Neuronal stem cell (in vitro differentiated cells): ENCODE data around the gene BCL2.

Source experiments
- DNase-seq: peaks from one replicate; pipeline ENCODE4 v3.0.0-alpha.2; 2013; ENCODE audit warnings: low spot score
- H2AFZ ChIP-seq: one replicate; pipeline ENCODE4 v1.6.1; 2013; ENCODE audit warnings: mild to moderate bottlenecking, low read length, inconsistent platforms
- H2AK5ac ChIP-seq: 2 replicates; pipeline ENCODE4 v1.6.1; 2013; ENCODE audit warnings: low read depth, mild to moderate bottlenecking, inconsistent platforms, low read length, moderate library complexity, mixed read lengths
- H2BK120ac ChIP-seq: 2 replicates; pipeline ENCODE4 v1.6.1; 2013; ENCODE audit warnings: low read depth, mild to moderate bottlenecking, inconsistent platforms, low read length, moderate library complexity, mixed read lengths
- H2BK12ac ChIP-seq: one replicate; pipeline ENCODE4 v1.6.1; 2013; ENCODE audit warnings: low read length, inconsistent platforms
- H2BK15ac ChIP-seq: 2 replicates; pipeline ENCODE4 v1.6.1; 2013; ENCODE audit warnings: mild to moderate bottlenecking, low read length, inconsistent platforms, mixed read lengths
- H2BK5ac ChIP-seq: one replicate; pipeline ENCODE4 v1.6.1; 2013; ENCODE audit warnings: inconsistent platforms, mild to moderate bottlenecking, low read length, moderate library complexity
- H3K14ac ChIP-seq: one replicate; pipeline ENCODE4 v1.6.1; 2013; ENCODE audit warnings: low read length, inconsistent platforms
- H3K18ac ChIP-seq: 2 replicates; pipeline ENCODE4 v1.6.1; 2013; ENCODE audit warnings: low read length, inconsistent platforms
- H3K23ac ChIP-seq: 2 replicates; pipeline ENCODE4 v1.6.1; 2013; ENCODE audit warnings: low read depth, mild to moderate bottlenecking, mixed read lengths, low read length, inconsistent platforms; ENCODE audit not compliant: poor library complexity
- H3K27ac ChIP-seq: replicated peaks from 3 replicates; pipeline ENCODE4 v1.5.1; 2013; ENCODE audit warnings: low read length, inconsistent platforms
- H3K27me3 ChIP-seq, 3 experiments: 2 replicates each; pipeline ENCODE4 v1.6.1; 2013; ENCODE audit warnings: low read length in 3 of 3, mild to moderate bottlenecking in 2 of 3, inconsistent platforms in 1 of 3, low read depth in 1 of 3, mixed read lengths in 1 of 3, moderate library complexity in 1 of 3; ENCODE audit not compliant: control insufficient read depth in 3 of 3, insufficient read depth in 3 of 3
- H3K36me3 ChIP-seq, 2 donors: replicated peaks in 1 of 2; 2 replicates each; pipeline ENCODE4 v1.6.1; 2013; ENCODE audit warnings: low read length in 2 of 2; ENCODE audit not compliant: control insufficient read depth in 2 of 2, insufficient read depth in 2 of 2
- H3K4ac ChIP-seq: 2 replicates; pipeline ENCODE4 v1.6.1; 2013; ENCODE audit warnings: inconsistent platforms, mild to moderate bottlenecking, low read length, moderate library complexity
- H3K4me1 ChIP-seq, 2 donors: 1 replicate in 1 of 2; 2 replicates in 1 of 2; pipeline ENCODE4 v1.6.1; 2013; ENCODE audit warnings: low read length in 2 of 2, low read depth in 1 of 2; ENCODE audit not compliant: control insufficient read depth in 2 of 2, insufficient read depth in 1 of 2
- H3K4me2 ChIP-seq: one replicate; pipeline ENCODE4 v1.6.1; 2013; ENCODE audit warnings: mild to moderate bottlenecking, low read length, inconsistent platforms; ENCODE audit not compliant: insufficient read depth, poor library complexity, severe bottlenecking
- H3K4me3 ChIP-seq, 2 donors: 2 replicates each; pipeline ENCODE4 v1.5.1; 2013; ENCODE audit warnings: low read length in 2 of 2, mild to moderate bottlenecking in 2 of 2, inconsistent platforms in 1 of 2, moderate library complexity in 1 of 2
- H3K79me1 ChIP-seq: one replicate; pipeline ENCODE4 v1.6.1; 2013; ENCODE audit warnings: low read depth, mild to moderate bottlenecking, inconsistent platforms, low read length, moderate library complexity
- H3K9ac ChIP-seq: one replicate; pipeline ENCODE4 v1.6.1; 2013; ENCODE audit warnings: mild to moderate bottlenecking, low read depth, low read length, inconsistent platforms; ENCODE audit not compliant: poor library complexity
- H3K9me3 ChIP-seq, 2 donors: replicated peaks in 1 of 2; 2 replicates each; pipeline versions ENCODE3 to v1.6.1; 2013; ENCODE audit warnings: low read length in 2 of 2, mild to moderate bottlenecking in 2 of 2, inconsistent platforms in 1 of 2, low read depth in 1 of 2, mixed read lengths in 1 of 2, moderate library complexity in 1 of 2; ENCODE audit not compliant: control insufficient read depth in 2 of 2, insufficient read depth in 1 of 2
- H4K8ac ChIP-seq: one replicate; pipeline ENCODE4 v1.6.1; 2013; ENCODE audit warnings: low read depth, mild to moderate bottlenecking, inconsistent platforms, low read length, moderate library complexity
- H4K91ac ChIP-seq: one replicate; pipeline ENCODE4 v1.6.1; 2013; ENCODE audit warnings: low read length, low read depth, mild to moderate bottlenecking, inconsistent platforms; ENCODE audit not compliant: poor library complexity
- WGBS, 2 donors: extraction: QIAGEN DNeasy Blood & Tissue Kit; methylation state at CpG; one replicate each; pipeline ENCODE4 v1.1.7; 2013; ENCODE audit warnings: missing lambda C conversion rate in 2 of 2, mixed read lengths in 1 of 2; ENCODE audit not compliant: insufficient read length in 2 of 2, insufficient replicate concordance in 1 of 2; ENCODE audit errors: extremely low coverage in 2 of 2; 5-methylcytosine and 5-hydroxymethylcytosine counted together

BCL2 gene

GRCh38 chr18:63112706-63113105 is 206.9 kb downstream of the BCL2 start:
- Histone ChIP-seq H3K4me2 (no peak overlapping the region), H3K18ac (no peak overlapping the region), H3K23ac (no peak overlapping the region), H2BK5ac (no peak overlapping the region), H3K27ac (no peak overlapping the region), H3K79me1 (no peaks in the 10 kb centered on the region), H3K4me3 (no peak overlapping the region), H3K9ac (no peak overlapping the region), H2BK12ac (no peak overlapping the region), H3K9me3 (no peaks in the 10 kb centered on the region), H2AFZ (no peak overlapping the region), H4K8ac (no peak overlapping the region), H3K14ac (no peak overlapping the region), H2BK15ac (no peak overlapping the region), H3K4me1 (peaks cover 2% of the 10 kb centered on the region in 2 donors), H3K27me3 (peaks cover 0 to 10% (median 0%) of the 10 kb centered on the region in 3 experiments), H3K36me3 (no peaks in the 10 kb centered on the region), H2AK5ac (no peak overlapping the region), H2BK120ac (no peak overlapping the region), H3K4ac (no peak overlapping the region), H4K91ac (no peak overlapping the region)
- DNase-seq: no peak
- no CpG with 5 or more reads among the region's 5 CpGs for WGBS, 2 donors

DNA sequence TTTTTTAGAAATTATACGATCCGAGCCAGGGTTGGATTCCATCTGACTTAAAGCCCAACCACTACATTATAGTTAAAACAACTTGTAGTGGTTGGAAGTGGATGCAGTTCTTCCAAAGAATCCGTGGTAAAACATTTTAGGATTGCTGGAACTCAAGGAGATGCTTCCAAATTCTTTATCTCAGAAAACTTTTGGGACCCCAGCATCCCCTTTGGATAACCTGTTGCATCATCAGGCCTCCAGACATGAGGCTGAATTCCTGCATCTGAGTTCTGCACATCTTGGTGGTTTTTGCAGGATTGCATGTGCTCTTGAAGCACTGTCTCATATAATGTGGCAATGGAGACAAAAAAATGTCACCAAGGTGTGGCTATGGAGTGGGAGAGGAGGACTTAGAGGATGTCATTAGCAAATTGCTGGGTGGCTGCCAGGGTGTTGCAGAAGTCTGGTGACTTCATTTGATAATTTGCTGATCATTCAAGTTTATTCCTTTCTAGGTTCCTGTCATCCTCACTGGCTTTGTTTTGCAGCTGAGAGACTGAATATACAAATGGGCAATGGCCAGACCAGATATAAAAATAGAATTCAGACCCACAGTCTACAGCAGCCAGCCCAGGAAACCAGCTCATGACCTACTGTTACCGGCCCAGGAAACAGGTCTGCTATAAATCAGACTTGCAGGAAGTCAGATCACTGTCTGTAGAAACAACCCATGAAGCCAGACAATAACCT is 207.7 kb downstream of the BCL2 start:
- no peak for DNase-seq
- Histone ChIP-seq H4K91ac (no peak overlapping the region), H2AFZ (no peak overlapping the region), H3K27ac (no peak overlapping the region), H3K9me3 (no peaks in the 10 kb centered on the region), H3K18ac (no peak overlapping the region), H2AK5ac (no peak overlapping the region), H3K36me3 (no peaks in the 10 kb centered on the region), H3K4me2 (no peak overlapping the region), H3K4ac (no peak overlapping the region), H2BK5ac (no peak overlapping the region), H3K27me3 (peaks cover 0 to 6% (median 0%) of the 10 kb centered on the region in 3 experiments), H3K4me3 (no peak overlapping the region), H3K79me1 (no peaks in the 10 kb centered on the region), H4K8ac (no peak overlapping the region), H3K9ac (no peak overlapping the region), H2BK15ac (no peak overlapping the region), H3K14ac (no peak overlapping the region), H2BK120ac (no peak overlapping the region), H2BK12ac (no peak overlapping the region), H3K23ac (no peak overlapping the region), H3K4me1 (peaks cover 2 to 5% of the 10 kb centered on the region in 2 donors)
- no CpG with 5 or more reads among the region's 4 CpGs for WGBS, 2 donors

GRCh38 chr18:63109802-63110201 is 209.8 kb downstream of the BCL2 start:
- WGBS, 2 donors: no CpG with 5 or more reads among the region's 4 CpGs
- no peaks in the 10 kb centered on the region for H3K9me3 ChIP-seq
- peaks cover 2 to 5% of the 10 kb centered on the region in 2 donors for H3K4me1 ChIP-seq
- H3K79me1 ChIP-seq: no peaks in the 10 kb centered on the region
- H3K36me3 ChIP-seq: no peaks in the 10 kb centered on the region
- H2BK5ac ChIP-seq: no peak overlapping the region
- H2BK120ac ChIP-seq: no peak overlapping the region
- H3K23ac ChIP-seq: no peak overlapping the region
- no peak overlapping the region for H2AFZ ChIP-seq
- DNase-seq: no peak
- no peak overlapping the region for H2AK5ac ChIP-seq
- H4K91ac ChIP-seq: no peak overlapping the region
- no peak overlapping the region for H3K4me3 ChIP-seq
- H2BK15ac ChIP-seq: no peak overlapping the region
- H3K18ac ChIP-seq: no peak overlapping the region
- no peak overlapping the region for H2BK12ac ChIP-seq
- H3K14ac ChIP-seq: no peak overlapping the region
- no peak overlapping the region for H3K9ac ChIP-seq
- H3K27ac ChIP-seq: no peak overlapping the region
- no peak overlapping the region for H3K4ac ChIP-seq
- no peak overlapping the region for H4K8ac ChIP-seq
- H3K4me2 ChIP-seq: no peak overlapping the region
- no peaks in the 10 kb centered on the region for H3K27me3 ChIP-seq

GRCh38 chr18:63109022-63109421 is 210.5 kb downstream of the BCL2 start:
- H3K27ac ChIP-seq: no peak overlapping the region
- H3K79me1 ChIP-seq: no peaks in the 10 kb centered on the region
- peaks cover 2 to 5% of the 10 kb centered on the region in 2 donors for H3K4me1 ChIP-seq
- no peak overlapping the region for H3K23ac ChIP-seq
- no peak overlapping the region for H2BK5ac ChIP-seq
- no peak overlapping the region for H2AK5ac ChIP-seq
- H3K9me3 ChIP-seq: no peaks in the 10 kb centered on the region
- H4K8ac ChIP-seq: no peak overlapping the region
- H3K4me2 ChIP-seq: no peak overlapping the region
- H3K18ac ChIP-seq: no peak overlapping the region
- no peak overlapping the region for H2AFZ ChIP-seq
- no CpG with 5 or more reads among the region's 5 CpGs for WGBS, 2 donors
- H4K91ac ChIP-seq: no peak overlapping the region
- no peak overlapping the region for H2BK15ac ChIP-seq
- no peak overlapping the region for H2BK120ac ChIP-seq
- no peak overlapping the region for H2BK12ac ChIP-seq
- H3K36me3 ChIP-seq: no peaks in the 10 kb centered on the region
- no peak overlapping the region for H3K14ac ChIP-seq
- DNase-seq: no peak
- H3K27me3 ChIP-seq: no peaks in the 10 kb centered on the region
- H3K4me3 ChIP-seq: no peak overlapping the region
- no peak overlapping the region for H3K9ac ChIP-seq
- H3K4ac ChIP-seq: no peak overlapping the region
